ENCODE results near the gene TP53TG5.

DNA sequence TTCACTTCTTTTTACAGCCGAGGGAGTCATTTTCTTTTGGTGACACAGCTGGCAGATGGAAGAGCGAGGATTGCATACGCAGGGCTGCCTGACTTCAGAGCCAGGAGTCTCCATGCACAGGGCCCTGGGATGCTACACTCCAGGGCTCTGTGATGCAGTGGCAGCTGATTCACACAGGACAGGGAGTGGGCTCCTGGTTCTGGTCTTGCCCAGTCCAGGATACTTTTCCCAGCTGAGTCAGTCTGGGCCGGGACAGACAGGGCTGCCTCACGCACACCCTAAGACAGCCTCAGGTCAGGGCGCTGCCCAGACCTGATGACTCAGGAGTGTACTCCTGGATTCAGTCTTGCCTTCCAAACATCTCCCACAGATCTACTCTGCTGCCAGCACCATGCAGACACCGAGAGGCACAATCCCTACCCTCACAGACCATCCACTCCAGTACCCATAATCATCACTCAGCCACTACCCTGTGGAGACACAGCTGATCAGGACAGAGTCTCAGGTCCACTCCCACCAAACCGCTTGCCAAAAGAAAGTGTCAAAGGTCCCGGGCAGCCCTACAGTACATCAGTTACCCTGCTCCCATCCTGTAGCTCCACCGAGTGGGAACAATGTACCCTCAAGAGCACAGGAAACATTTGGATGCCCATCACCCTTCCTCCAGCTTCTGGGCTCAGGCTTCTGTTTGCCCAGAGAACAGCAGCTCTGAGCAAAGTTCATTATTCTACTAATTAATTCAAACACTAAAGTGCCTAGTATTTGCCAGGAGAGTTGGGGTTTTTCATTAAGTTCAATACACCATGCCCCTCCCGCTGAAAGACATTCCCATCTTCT, 41.4 kb downstream of the TP53TG5 start:
- TF ChIP-seq GATA2 (IDR thresholded peaks at IDR 0.05; ENCODE audit: low read depth, low read length) (no peak), GATA3 (IDR thresholded peaks at IDR 0.05; ENCODE audit: low read depth, low read length) (no peak)

Measured in SH-SY5Y (cell line).